ENCODE data around the gene TMEM51.
A peak's percentile ranks its signal among the peaks of the same experiment; 100 is the strongest.
"Not testable (repeated sequence)": the region's sequence is repeated elsewhere in the genome, so short reads cannot be mapped to it uniquely, and the experiment has no call there.

The TMEM51 gene

DNA sequence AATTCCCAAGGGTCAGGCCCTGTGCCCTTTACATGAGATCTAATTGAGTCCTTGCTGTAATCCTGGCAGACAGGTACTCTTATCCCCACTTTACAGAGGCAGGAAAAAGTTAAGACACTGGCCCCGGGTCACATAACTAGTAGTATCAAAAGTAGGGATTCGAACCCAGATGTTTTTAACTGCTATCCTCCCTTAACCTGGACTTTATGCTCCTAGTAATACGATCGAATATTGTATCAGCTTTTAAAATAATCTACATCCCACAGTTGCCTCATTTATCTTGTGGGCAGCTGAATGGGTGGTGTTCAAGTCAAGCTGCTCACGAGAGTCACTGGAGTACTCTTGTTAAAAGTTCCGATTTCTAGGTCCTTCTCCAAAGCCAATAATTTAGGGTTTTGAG lies 25.5 kb upstream of the TMEM51 start:
- DNase-seq (ENCODE audit: low spot score): no peak

DNA sequence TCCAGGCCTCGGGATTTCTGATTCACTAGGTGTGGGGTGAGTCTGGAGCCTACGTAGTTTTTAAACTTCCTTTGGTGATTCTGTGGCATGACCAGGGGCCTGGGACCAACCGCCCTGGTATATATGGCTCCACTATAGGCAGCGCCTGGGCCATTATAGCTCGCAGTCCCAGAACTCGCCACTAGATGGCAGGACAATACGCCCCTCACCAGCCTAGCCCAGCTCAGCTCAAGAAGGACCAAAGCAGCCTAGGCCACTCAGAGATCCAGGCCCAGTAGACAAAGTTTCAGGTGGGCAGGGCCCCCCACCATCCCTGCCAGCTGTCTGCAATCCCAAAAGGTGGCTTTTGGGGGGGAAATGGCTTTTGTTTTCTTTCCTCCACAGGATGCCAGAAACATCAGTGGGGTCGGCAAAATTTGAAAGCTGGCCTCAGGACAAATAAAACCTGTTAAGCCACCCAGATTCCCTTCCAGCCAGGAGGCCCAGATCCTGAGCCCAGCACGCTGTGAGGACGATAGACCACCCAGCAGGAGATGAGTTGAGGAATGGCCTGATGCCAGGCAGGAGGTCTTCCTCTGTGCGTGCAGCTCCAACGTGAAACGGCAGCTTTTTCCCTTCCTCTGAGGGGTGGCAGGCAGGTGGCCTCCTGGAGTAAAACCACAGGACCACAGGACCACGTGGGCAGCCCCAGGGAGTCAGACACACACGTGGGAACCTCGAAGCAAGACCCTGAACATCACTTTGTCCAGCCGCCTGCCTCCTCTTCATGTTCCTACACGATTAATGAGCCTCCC lies 24.8 kb upstream of the TMEM51 start:
- DNase-seq (ENCODE audit: low spot score): peak; percentile 79

GRCh38 chr1:15129944-15130343 lies 23.6 kb upstream of the TMEM51 start:
- no peak for DNase-seq (ENCODE audit: low spot score)

DNA sequence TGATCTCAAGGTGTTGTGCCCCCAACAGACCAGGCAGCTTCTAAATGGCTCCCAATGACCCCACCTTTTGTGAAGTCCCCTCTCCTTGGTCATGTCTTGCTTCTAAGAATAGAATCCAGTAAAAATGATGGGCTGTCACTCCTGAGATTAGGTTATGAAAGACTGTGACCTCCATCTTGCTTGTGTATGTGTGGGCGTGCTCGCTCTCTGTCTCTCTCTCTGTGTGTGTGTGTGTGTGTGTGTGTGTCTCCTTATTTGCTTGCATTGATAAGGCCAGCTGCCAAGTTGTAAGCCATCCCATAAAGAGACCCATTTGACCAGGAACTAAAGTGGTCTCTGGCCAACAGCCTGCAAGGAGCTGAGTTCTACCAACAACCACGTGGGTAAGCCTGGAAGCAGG lies 22.9 kb upstream of the TMEM51 start:
- no peak for DNase-seq (ENCODE audit: low spot score)

- DNase-seq (ENCODE audit: low spot score): no peak
These were observed 20.6 kb upstream of the TMEM51 start for GRCh38 chr1:15132965-15133364.

GRCh38 chr1:15134285-15134684 lies 19.3 kb upstream of the TMEM51 start:
- DNase-seq (ENCODE audit: low spot score): no peak

DNA sequence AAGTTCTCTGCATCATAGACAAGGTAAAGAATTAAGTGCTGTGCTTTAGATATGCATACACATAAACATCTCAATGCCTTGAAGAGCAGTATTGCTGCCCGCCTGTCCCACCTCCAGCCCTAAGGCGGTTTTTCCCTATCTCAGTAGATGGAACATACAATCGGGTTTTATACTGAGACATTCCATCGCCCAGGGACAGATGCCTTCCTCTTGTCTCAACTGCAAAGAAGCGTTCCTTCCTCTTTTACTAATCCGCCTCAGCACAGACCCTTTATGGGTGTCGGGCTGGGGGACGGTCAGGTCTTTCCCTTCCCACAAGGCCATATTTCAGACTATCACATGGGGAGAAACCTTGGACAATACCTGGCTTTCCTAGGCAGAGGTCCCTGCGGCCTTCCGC lies 17.9 kb upstream of the TMEM51 start:
- not testable (repeated sequence) for DNase-seq (ENCODE audit: low spot score)

- no peak for DNase-seq (ENCODE audit: low spot score)
These were observed 15.7 kb upstream of the TMEM51 start for GRCh38 chr1:15137809-15138208.

GRCh38 chr1:15139654-15140350 lies 13.7 kb upstream of the TMEM51 start:
- DNase-seq (ENCODE audit: low spot score): no peak

- DNase-seq (ENCODE audit: low spot score): no peak
These were observed 11.5 kb upstream of the TMEM51 start for GRCh38 chr1:15141935-15142539.

DNA sequence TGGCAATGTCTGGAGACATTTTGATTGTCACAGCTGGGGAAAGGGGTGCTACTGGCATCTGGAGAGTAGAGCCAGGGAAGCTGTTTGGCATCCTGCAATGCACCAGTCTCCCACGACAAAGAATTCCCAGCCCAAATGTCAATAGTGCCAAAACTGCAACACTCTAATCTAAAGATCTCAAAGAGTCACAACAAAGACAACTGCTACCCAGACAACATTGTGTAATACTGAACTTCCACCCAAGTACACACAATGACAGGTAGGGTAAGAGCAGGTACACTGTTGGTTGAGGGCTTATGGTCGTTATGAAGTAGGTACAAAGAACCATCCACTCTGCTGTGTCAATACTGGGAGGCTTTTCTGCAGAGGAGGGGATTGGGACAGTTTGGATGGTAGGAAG lies 8.2 kb upstream of the TMEM51 start:
- DNase-seq (ENCODE audit: low spot score): no peak

- no peak for DNase-seq (ENCODE audit: low spot score)
These were observed 7.3 kb upstream of the TMEM51 start for GRCh38 chr1:15146142-15146680.

- no peak for DNase-seq (ENCODE audit: low spot score)
These were observed 6.6 kb upstream of the TMEM51 start for GRCh38 chr1:15146971-15147376.

DNA sequence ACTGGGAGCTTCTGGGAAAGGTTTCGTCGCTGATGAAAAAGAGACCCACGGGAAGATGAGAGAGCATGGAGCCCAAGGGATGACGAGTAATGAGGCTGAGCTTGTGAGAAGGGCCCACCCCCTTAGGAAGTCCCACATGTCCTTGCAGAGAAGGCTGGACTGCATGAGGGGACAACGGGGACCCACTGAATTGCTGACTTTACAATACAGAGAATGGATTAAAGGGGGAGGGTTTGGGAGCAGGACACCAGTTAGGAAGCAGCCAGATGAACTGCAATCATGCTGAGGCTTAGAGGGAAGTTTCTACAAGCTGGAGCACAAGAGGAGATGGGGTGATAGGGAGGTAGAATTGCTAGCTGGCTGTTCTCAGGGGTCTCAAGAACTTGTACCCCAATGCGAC lies 5.5 kb upstream of the TMEM51 start:
- DNase-seq (ENCODE audit: low spot score): no peak

DNA sequence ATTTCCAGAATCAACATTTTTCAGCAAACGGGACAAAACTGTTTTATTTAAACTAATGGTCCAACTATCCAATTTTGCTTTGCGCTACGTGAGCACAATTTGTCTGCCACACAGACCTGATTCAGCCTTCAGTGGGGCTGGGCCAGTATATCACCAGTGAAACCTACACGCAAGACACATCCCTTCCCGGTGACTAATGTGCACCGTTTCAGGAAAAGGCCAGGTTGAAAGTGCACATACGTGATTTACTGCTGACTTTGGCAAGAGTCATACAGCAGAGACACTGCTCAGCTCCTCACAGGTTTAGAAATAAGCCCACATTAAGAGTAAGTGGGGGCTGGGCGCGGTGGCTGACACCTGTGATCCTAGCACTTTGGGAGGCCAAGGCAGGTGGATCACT lies 5.1 kb upstream of the TMEM51 start:
- no peak for DNase-seq (ENCODE audit: low spot score)

DNA sequence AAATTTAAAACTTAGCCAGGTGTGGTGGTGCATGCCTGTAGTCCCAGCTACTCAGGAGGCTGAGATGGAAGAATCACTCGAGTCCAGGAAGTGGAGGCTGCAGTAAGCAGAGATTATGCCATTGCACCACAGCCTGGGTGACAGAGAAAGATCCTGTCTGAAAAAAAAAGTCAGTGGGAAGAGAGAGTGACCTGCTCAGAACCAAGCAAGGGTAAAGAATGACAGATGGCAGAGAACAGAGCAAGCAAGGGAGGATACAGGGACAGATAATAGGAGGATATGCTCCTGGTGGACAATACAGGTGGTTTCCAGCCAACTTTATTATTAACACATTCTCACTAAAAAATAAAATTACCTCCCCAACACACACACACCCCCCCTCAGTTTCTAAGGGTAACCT lies 4.6 kb upstream of the TMEM51 start:
- DNase-seq (ENCODE audit: low spot score): no peak

- DNase-seq (ENCODE audit: low spot score): no peak
These were observed 3.2 kb upstream of the TMEM51 start for GRCh38 chr1:15150376-15150775.

DNA sequence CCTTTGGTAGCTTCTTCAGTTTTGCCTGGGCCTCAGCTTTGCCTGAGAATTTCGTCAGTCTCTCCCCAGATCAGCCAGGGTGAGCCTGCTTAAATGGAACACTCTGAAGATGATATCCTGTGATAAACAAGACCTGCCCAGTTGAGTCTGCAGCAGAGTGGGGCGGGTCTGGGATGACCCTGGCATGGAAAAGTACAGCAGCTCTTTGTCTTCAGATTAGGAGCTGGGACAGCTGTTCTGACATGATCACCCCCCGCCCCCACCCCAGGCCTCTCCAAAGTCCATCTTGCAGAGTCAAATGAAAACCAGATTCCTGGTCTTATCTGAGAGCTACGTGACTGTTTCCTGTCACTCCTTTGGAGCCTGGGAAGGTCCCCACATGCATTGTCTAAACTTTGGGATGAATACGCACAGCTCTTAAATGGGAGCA lies 2.2 kb upstream of the TMEM51 start:
- no peak for DNase-seq (ENCODE audit: low spot score)

GRCh38 chr1:15151871-15152270 lies 1.7 kb upstream of the TMEM51 start:
- DNase-seq (ENCODE audit: low spot score): no peak

- DNase-seq (ENCODE audit: low spot score): no peak
These were observed 996 bp upstream of the TMEM51 start for GRCh38 chr1:15152318-15153183.

GRCh38 chr1:15153842-15154479 lies 414 bp downstream of the TMEM51 start:
- peak; percentile 19 for DNase-seq (ENCODE audit: low spot score)

Data from germinal center (tissue), 1 donor.